Skeletal muscle tissue (tissue), 4 donors: Measurements from ENCODE around the gene MYO16. TPM values are rescaled to one million over a fixed set of nuclear protein-coding genes. Genes with fewer than 3 reads are reported as not detected.

ENCODE experiments used
- H3K27ac ChIP-seq: one replicate; pipeline ENCODE4 v1.7.0; 2013; ENCODE audit warnings: mild to moderate bottlenecking, low read depth, low read length, inconsistent platforms
- H3K27me3 ChIP-seq, 3 donors: one replicate each; pipeline ENCODE4 v1.7.0; 2013; ENCODE audit warnings: low read length in 3 of 3; ENCODE audit not compliant: control insufficient read depth in 3 of 3, insufficient read depth in 3 of 3
- H3K36me3 ChIP-seq, 3 donors: one replicate each; pipeline ENCODE4 v1.7.0; 2013; ENCODE audit warnings: low read length in 3 of 3; ENCODE audit not compliant: control insufficient read depth in 3 of 3, insufficient read depth in 3 of 3
- H3K4me1 ChIP-seq, 3 donors: one replicate each; pipeline ENCODE4 v1.7.0; 2013; ENCODE audit warnings: low read length in 3 of 3, mild to moderate bottlenecking in 3 of 3; ENCODE audit not compliant: control insufficient read depth in 3 of 3, insufficient read depth in 3 of 3
- H3K4me3 ChIP-seq, 3 donors: one replicate each; pipeline ENCODE4 v1.7.0; 2013; ENCODE audit warnings: low read length in 3 of 3
- H3K9ac ChIP-seq, 3 donors: one replicate each; pipeline ENCODE4 v1.7.0; 2013; ENCODE audit warnings: low read length in 3 of 3, mild to moderate bottlenecking in 3 of 3, moderate library complexity in 2 of 3, low read depth in 1 of 3
- H3K9me3 ChIP-seq, 3 donors: one replicate each; pipeline ENCODE4 v1.7.0; 2013; ENCODE audit warnings: low read length in 3 of 3; ENCODE audit not compliant: control insufficient read depth in 3 of 3
- total RNA-seq: library from RNA; depleted of rRNA; stranded (reverse); fragments of >200 nt; gene quantifications from one replicate; pipeline ENCODE4 v1.2.3, GENCODE V29; 2014
- donor health status: Osteomylitis.

MYO16 gene
- total RNA-seq, 1 donor from 2014 or later = 43.8 TPM

DNA sequence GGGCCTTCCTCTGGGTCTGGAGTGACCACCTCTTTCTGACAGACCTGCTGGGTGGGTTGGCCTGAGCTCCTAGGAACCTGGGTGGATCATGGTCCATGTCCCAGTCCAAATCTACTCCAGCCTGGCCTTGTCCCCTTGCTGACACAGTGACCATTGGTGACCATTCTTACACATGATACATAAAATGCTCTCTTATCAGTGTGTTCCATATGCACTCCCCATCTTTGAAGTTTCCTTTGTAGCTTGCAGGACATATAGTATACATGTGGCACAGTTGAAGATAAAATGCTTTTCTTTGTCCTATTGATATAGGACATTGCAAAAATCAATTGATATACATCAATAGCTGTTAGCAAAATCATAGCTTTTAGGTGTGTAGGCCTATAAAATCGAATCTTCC lies 291.8 kb downstream of the MYO16 start:
- Histone ChIP-seq H3K4me3 (no peak overlapping the region), H3K36me3 (no peaks in the 10 kb centered on the region), H3K4me1 (no peaks in the 10 kb centered on the region), H3K27me3 (peaks cover 0 to 5% (median 0%) of the 10 kb centered on the region in 3 donors), H3K27ac (no peak overlapping the region), H3K9me3 (no peaks in the 10 kb centered on the region), H3K9ac (no peak overlapping the region)

DNA sequence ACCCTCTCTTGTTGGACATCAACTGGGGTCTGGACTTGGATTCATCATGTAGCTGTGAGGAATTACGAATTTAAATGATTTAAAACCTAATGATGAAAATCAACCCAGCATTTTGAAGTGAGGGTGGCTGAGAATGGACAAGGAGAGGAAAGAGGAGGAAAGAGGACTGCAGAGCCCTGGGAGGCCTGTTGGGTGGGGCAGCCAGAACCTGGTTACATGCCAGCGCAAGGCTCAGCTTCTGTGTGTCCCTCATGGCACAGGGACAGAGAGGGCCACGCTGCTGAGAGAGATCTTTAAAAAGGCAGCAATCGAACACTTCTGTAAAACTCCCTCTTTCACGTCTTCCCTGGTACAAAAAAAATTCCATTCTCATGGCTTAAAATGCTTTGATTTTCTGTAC lies 292.7 kb downstream of the MYO16 start:
- Histone ChIP-seq H3K4me1 (no peaks in the 10 kb centered on the region), H3K36me3 (no peaks in the 10 kb centered on the region), H3K27me3 (peaks cover 0 to 5% (median under 1%) of the 10 kb centered on the region in 3 donors), H3K9ac (no peak overlapping the region), H3K27ac (no peak overlapping the region), H3K9me3 (no peaks in the 10 kb centered on the region), H3K4me3 (no peak overlapping the region)

DNA sequence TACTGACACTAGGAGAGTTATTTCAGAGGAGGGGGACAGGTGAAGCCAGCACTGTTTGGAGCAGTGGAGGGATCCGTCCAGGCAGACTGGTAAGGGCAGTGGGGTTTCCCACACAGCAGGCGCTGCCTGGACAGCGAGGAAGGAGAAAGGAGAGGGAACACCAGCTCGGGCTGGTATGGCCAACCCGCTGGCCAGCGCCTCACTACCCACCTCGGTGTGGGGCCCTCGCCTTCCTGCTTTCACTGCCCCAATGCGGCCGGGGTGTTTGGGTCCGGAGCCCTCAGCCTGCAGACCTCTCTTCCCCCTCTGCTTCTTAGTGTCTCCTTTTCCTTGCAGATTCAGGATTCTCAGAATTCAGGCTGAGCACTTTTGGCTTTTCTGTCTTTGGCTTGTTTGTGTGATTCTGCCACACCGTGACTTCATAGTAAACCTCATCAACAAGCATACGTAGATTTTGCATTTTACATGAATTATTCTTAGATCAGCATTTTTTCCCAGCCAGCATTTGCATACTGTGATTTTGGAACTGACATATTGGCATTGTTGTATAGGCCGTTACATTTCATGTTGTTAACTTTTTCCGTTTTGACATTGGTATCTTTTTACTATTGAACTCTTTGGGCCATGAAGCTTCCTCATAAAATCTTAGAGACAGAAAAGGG lies 294.1 kb downstream of the MYO16 start:
- Histone ChIP-seq H3K27ac (no peak overlapping the region), H3K4me3 (no peak overlapping the region), H3K27me3 (peaks cover 3 to 7% (median 5%) of the 10 kb centered on the region in 3 donors), H3K9me3 (no peaks in the 10 kb centered on the region), H3K9ac (no peak overlapping the region), H3K4me1 (no peaks in the 10 kb centered on the region), H3K36me3 (no peaks in the 10 kb centered on the region)

- no peaks in the 10 kb centered on the region for H3K36me3 ChIP-seq
- no peak overlapping the region for H3K4me3 ChIP-seq
- H3K27ac ChIP-seq = no peak overlapping the region
- no peaks in the 10 kb centered on the region for H3K4me1 ChIP-seq
- H3K27me3 ChIP-seq = peaks cover 3 to 7% (median 5%) of the 10 kb centered on the region in 3 donors
- no peaks in the 10 kb centered on the region for H3K9me3 ChIP-seq
- no peak overlapping the region for H3K9ac ChIP-seq
Measured at GRCh38 chr13:108924134-108924533, 294.7 kb downstream of the MYO16 start.

GRCh38 chr13:108924541-108924940 lies 295.1 kb downstream of the MYO16 start:
- Histone ChIP-seq H3K9me3 (no peaks in the 10 kb centered on the region), H3K36me3 (no peaks in the 10 kb centered on the region), H3K9ac (no peak overlapping the region), H3K4me1 (no peaks in the 10 kb centered on the region), H3K4me3 (no peak overlapping the region), H3K27ac (no peak overlapping the region), H3K27me3 (peaks cover 3 to 7% (median 5%) of the 10 kb centered on the region in 3 donors)

DNA sequence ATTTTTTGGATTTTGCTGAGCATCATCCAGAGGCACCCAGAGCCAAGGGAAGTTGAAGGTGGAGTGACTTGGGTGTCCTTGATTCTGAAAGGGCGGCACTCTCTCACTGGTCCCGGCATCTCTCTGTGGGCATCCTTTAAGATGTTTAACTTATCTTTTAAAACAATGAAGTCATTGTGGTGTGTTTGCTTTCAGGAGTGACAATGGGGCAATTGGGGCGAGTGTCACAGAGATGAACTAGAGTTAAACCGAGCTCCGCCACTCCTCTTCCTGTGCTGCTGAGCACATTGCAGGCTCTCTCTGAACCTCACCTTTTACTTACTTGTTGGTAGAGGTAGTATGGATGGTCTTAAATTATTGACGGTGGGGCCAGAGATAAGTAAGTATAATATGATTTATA lies 295.7 kb downstream of the MYO16 start:
- no peaks in the 10 kb centered on the region for H3K4me1 ChIP-seq
- peaks cover 3 to 7% (median 5%) of the 10 kb centered on the region in 3 donors for H3K27me3 ChIP-seq
- H3K27ac ChIP-seq = no peak overlapping the region
- no peaks in the 10 kb centered on the region for H3K9me3 ChIP-seq
- no peak overlapping the region for H3K4me3 ChIP-seq
- no peaks in the 10 kb centered on the region for H3K36me3 ChIP-seq
- H3K9ac ChIP-seq = no peak overlapping the region

DNA sequence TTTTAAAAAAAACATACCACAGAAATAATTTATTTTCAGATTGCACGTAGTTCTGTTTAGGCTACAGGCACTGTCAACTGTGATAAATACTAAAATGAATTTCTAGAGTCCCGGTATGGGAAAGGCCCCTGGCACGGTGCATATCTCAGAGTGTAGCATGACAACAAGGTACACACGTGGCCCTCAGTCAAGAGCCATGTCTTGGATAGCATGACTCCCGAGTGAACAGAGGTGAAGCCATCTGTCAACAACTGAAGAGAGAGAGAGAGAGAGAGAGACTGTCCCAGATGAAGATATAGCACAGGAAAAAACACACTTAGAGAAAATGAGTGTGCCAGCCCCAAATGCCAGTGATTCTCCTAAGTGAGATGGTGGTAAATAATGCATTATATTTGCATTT lies 297.5 kb downstream of the MYO16 start:
- Histone ChIP-seq H3K9me3 (no peaks in the 10 kb centered on the region), H3K27me3 (peaks cover 3 to 7% (median 5%) of the 10 kb centered on the region in 3 donors), H3K4me1 (no peaks in the 10 kb centered on the region), H3K9ac (no peak overlapping the region), H3K27ac (no peak overlapping the region), H3K36me3 (no peaks in the 10 kb centered on the region), H3K4me3 (no peak overlapping the region)

- H3K27me3 ChIP-seq = peaks cover 3 to 7% (median 5%) of the 10 kb centered on the region in 3 donors
- H3K36me3 ChIP-seq = no peaks in the 10 kb centered on the region
- H3K4me1 ChIP-seq = no peaks in the 10 kb centered on the region
- no peak overlapping the region for H3K9ac ChIP-seq
- H3K4me3 ChIP-seq = no peak overlapping the region
- no peaks in the 10 kb centered on the region for H3K9me3 ChIP-seq
- no peak overlapping the region for H3K27ac ChIP-seq
Measured at GRCh38 chr13:108927615-108928014, 298.2 kb downstream of the MYO16 start.

GRCh38 chr13:108929532-108930206 lies 300.3 kb downstream of the MYO16 start:
- H3K36me3 ChIP-seq = no peaks in the 10 kb centered on the region
- no peak overlapping the region for H3K4me3 ChIP-seq
- peaks cover 0 to 3% (median 0%) of the 10 kb centered on the region in 3 donors for H3K9me3 ChIP-seq
- no peaks in the 10 kb centered on the region for H3K4me1 ChIP-seq
- H3K9ac ChIP-seq = no peak overlapping the region
- H3K27me3 ChIP-seq = peaks cover 3 to 7% (median 5%) of the 10 kb centered on the region in 3 donors
- no peak overlapping the region for H3K27ac ChIP-seq

GRCh38 chr13:108932196-108932595 lies 302.8 kb downstream of the MYO16 start:
- H3K4me1 ChIP-seq = no peaks in the 10 kb centered on the region
- H3K36me3 ChIP-seq = no peaks in the 10 kb centered on the region
- H3K27me3 ChIP-seq = peaks cover 0 to 6% (median 3%) of the 10 kb centered on the region in 3 donors
- H3K4me3 ChIP-seq = no peak overlapping the region
- H3K27ac ChIP-seq = no peak overlapping the region
- H3K9ac ChIP-seq = no peak overlapping the region
- peaks cover 0 to 3% (median 0%) of the 10 kb centered on the region in 3 donors for H3K9me3 ChIP-seq
